IPS-15b (cell line): ENCODE measurements around the gene COX7A1.
A peak's percentile ranks its signal among the peaks of the same experiment; 100 is the strongest.
"Not testable (repeated sequence)": the region's sequence is repeated elsewhere in the genome, so short reads cannot be mapped to it uniquely, and the experiment has no call there.

ENCODE experiments used
- H3K27me3 ChIP-seq: one replicate; pipeline ENCODE4 v1.6.1; 2013; ENCODE audit warnings: low read length; ENCODE audit not compliant: control insufficient read depth, insufficient read depth
- H3K36me3 ChIP-seq: one replicate; pipeline ENCODE4 v1.6.1; 2013; ENCODE audit warnings: low read length; ENCODE audit not compliant: control insufficient read depth, insufficient read depth
- H3K4me1 ChIP-seq: one replicate; pipeline ENCODE4 v1.6.1; 2013; ENCODE audit warnings: mild to moderate bottlenecking, low read length; ENCODE audit not compliant: control insufficient read depth, insufficient read depth
- H3K4me3 ChIP-seq: one replicate; pipeline ENCODE4 v1.5.1; 2013; ENCODE audit warnings: low read depth, low read length
- H3K9ac ChIP-seq: one replicate; pipeline ENCODE4 v1.6.1; 2013; ENCODE audit warnings: low read depth, mild to moderate bottlenecking, low read length
- H3K9me3 ChIP-seq: one replicate; pipeline ENCODE4 v1.6.1; 2013; ENCODE audit warnings: mild to moderate bottlenecking, low read length; ENCODE audit not compliant: control insufficient read depth, insufficient read depth

COX7A1 gene

DNA sequence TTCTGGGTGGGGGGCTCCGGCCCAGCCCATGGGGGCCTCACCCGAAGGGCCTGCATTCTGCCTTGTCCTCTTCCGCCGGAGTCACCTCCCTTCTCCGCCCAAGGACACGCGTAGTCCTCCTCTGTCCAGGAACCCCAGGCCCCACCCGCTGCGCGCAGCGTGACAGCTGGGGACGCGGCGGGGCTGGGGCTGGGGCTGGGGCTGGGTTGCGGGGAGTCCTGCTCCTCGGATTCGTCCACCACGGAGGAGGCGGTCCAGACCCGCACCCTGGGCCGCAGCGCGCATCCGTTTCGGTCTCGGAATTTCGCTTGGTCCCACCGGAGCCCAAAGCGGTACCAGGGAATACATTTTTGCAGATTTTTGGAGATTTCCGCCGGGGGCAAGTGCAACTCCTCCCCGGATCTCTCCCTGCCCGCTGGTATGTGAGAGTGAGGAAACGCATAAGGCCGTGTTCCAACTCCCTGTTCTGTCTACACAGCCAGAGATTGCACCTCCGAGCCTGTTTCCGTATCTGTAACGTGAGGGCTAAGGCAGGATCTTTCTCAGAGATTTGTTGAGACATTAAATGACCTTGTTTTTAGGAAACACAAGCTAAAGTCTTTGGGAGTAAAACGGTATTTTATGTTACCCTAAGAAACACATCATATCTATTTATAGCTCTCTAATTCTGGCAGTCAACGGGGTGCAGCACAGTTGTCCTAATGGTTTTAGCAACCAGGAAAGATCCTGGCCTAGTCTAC is at the start of gene COX7A1:
COX7A1 (minus strand) TSS at position 96 of the 740 bp plus-strand sequence; CDS start at position 56, 40 bp downstream.
- peaks cover 19% of the 10 kb centered on the region for H3K36me3 ChIP-seq
- H3K9ac ChIP-seq, result peak within 1 kb of the TSS; percentile 54
- no peaks in the 10 kb centered on the region for H3K27me3 ChIP-seq
- peaks cover 2% of the 10 kb centered on the region for H3K4me1 ChIP-seq
- H3K4me3 ChIP-seq, result peak within 1 kb of the TSS; percentile 38
- H3K9me3 ChIP-seq, result no peaks in the 10 kb centered on the region

DNA sequence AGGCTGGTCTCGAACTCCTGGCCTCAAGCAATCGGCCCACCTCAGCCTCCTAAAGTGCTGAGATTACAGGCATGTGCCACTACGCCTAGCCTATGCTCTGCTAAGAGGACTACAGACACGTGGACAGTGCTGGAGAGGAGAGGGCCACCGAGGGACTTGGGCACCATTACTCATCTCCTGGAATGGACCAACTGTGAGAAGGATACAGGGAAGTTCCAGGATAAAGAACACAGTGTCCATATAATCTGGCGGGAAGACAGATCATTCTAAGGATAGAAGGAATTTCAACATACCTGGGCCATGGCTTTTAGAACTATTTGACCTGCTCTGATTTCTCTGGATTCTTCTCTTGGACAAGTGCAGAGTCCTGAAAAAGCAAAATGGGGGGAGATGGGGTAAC is 49.4 kb upstream of the COX7A1 start:
- Histone ChIP-seq H3K27me3 (no peaks in the 10 kb centered on the region), H3K4me1 (no peaks in the 10 kb centered on the region), H3K36me3 (no peaks in the 10 kb centered on the region), H3K4me3 (no peak overlapping the region), H3K9ac (no peak overlapping the region), H3K9me3 (no peaks in the 10 kb centered on the region)

DNA sequence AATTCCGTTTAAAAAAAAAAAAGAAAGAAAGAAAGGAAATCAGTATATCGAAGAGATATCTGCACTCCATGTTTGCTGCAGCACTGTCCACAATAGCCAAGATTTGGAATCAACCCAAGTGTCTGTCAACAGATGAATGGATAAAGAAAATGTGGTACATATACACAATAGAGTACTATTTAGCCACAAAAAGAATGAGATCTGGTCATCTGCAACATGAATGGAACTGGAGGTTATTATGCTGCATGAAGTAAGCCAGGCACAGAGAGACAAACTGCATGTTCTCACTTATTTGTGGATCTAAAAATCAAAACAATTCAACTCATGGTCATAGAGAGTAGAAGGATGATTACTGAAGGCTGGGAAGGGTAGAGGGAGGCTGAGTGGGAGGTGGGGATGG is 45.9 kb upstream of the COX7A1 start:
- no peaks in the 10 kb centered on the region for H3K4me1 ChIP-seq
- no peak overlapping the region for H3K9ac ChIP-seq
- H3K36me3 ChIP-seq, result peaks cover 2% of the 10 kb centered on the region

DNA sequence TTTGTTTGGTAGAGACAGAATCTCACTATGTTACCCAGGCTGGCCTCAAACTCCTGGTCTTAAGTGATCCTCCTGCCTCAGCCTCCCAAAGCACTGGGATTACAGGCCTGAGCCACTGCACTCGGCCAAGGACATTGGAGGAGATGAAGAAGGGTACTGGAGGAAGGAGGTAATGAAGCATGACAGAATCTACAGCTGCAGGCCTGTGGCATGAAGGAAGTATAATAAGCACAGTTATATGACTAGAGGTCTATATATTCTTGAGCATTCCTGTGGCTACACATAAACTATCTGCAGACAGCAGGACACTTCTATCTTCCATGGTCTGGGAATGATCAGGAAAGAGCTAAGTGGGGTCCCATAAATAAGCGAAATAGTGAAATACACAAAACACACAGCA is 44.0 kb upstream of the COX7A1 start:
- Histone ChIP-seq H3K27me3 (no peaks in the 10 kb centered on the region), H3K4me1 (no peaks in the 10 kb centered on the region), H3K36me3 (peaks cover 2% of the 10 kb centered on the region), H3K4me3 (no peak overlapping the region), H3K9me3 (no peaks in the 10 kb centered on the region), H3K9ac (no peak overlapping the region)

More for the DNA sequence above, 45.9 kb upstream of the COX7A1 start:
- Histone ChIP-seq H3K9me3 (no peaks in the 10 kb centered on the region), H3K27me3 (no peaks in the 10 kb centered on the region), H3K4me3 (no peak overlapping the region)

DNA sequence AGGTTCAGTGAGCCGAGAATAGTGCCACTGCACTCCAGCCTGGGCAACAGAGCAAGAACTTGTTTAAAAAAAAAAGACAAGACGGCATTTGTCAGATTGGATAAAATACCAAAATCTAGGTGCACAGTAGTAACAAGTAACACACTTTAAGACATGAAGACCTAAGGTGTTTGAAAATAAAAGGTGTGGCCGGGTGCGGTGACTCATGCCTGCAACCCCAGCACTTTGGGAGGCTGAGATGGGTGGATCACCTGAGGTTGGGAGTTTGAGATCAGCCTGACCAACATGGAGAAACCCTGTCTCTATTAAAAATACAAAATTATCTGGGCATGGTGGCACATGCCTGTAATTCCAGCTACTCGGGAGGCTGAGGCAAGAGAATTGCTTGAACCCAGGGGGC is 34.5 kb upstream of the COX7A1 start:
- not testable (repeated sequence) for H3K36me3 ChIP-seq, H3K9ac ChIP-seq, H3K4me3 ChIP-seq, H3K4me1 ChIP-seq, H3K27me3 ChIP-seq, H3K9me3 ChIP-seq

DNA sequence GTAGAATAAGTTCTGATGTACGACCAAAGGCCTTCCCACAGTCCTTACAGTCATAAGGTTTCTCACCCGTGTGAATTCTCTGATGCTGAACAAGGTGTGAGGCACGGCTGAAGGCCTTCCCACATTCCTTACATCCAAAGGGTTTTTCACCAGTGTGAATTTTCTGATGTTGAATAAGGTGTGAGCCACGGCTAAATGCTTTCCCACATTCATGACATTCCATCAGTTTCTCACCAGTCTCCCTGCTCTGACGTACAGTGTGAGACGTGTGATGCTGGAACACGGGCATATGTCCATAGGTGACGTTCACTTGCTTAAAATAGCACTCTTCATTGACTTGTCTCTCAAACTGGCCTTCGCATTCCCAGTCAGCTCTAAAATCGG is 31.0 kb upstream of the COX7A1 start:
- H3K36me3 ChIP-seq, result no peaks in the 10 kb centered on the region
- H3K4me1 ChIP-seq, result no peaks in the 10 kb centered on the region
- no peaks in the 10 kb centered on the region for H3K27me3 ChIP-seq
- no peak overlapping the region for H3K4me3 ChIP-seq
- no peak overlapping the region for H3K9ac ChIP-seq
- no peaks in the 10 kb centered on the region for H3K9me3 ChIP-seq

DNA sequence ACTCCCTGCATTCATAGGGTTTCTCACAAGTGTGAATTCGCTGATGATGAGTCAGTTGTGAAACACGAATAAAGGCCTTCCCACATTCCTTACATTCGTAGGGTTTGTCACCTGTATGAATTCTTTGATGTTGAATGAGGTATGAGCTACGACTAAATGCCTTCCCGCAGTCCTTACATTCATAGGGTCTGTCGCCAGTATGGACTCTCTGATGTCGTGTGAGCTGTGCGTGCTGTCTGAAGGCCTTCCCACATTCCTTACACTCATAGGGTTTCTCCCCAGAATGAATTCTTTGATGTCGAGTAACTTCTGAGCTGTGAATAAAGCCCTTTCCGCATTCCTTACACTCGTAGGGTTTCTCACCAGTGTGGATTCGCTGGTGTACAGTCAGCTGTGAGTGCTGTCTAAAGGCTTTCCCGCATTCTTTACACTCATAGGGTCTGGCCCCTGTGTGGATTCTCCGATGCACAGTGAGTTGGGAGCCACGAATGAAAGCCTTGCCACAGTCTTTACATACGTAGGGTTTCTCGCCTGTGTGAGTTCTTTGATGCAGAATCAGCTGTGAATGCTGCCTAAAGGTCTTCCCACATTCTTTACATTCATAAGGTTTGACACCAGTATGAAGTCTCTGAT is 30.5 kb upstream of the COX7A1 start:
- Histone ChIP-seq H3K4me1 (no peaks in the 10 kb centered on the region), H3K9me3 (no peaks in the 10 kb centered on the region), H3K9ac (no peak overlapping the region), H3K4me3 (no peak overlapping the region), H3K27me3 (no peaks in the 10 kb centered on the region), H3K36me3 (no peaks in the 10 kb centered on the region)

DNA sequence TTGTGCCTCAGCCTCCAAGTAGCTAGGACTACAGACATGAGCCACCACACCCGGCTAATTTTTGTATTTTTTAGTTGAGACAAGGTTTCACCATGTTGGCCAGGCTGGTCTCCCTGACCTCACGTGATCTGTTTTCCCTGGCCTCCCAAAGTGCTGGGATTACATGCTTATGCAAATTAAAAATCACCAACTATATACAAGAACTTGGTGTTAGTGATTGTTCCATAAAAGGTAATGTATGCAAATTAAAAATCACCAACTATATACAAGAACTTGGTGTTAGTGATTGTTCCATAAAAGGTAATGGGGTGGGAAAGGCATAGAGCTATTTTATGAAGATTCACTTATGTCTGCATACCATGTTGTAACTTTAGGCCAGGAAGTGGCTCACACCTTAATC is 26.8 kb upstream of the COX7A1 start:
- not testable (repeated sequence) for H3K9ac ChIP-seq, H3K4me3 ChIP-seq, H3K4me1 ChIP-seq, H3K36me3 ChIP-seq, H3K9me3 ChIP-seq, H3K27me3 ChIP-seq

DNA sequence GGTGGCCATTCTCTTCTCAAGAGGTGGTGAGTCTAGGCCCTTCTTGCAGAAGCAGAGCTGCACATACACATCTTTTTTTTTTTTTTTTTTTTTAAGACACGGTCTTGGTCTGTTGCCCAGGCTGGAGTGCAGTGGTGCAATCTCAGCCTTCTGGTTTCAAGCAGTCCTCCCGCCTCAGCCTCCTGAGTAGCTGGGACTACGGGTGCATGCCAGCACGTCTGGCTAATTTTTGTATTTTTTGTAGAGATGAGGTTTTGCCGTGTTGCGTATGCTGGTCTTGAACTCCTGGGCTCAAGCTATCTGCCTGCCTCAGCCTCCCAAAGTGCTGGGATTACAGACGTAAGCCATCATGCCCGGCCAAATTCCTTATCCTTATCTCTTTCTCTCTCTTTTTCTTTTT is 21.6 kb upstream of the COX7A1 start:
- H3K27me3 ChIP-seq, H3K36me3 ChIP-seq, H3K4me1 ChIP-seq, H3K4me3 ChIP-seq, H3K9ac ChIP-seq, H3K9me3 ChIP-seq: not testable (repeated sequence)

DNA sequence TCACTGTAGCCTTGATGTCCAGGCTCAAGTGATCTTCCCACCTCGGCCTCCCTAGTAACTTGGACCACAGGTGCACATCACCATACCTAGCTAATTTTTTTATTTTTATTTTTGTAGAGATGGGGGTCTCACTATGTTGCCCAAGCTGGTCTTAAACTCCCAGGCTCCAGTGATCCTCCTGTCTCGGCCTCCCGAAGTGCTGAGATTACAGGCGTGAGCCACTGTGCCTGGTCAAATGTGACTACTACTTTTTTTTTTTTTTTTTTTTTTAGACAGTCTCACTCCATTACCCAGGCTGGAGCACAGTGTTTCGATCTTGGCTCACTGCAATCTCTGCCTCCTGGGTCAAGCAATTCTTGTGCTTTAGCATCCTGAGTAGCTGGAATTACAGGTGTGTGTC is 20.6 kb upstream of the COX7A1 start:
- H3K9me3 ChIP-seq, result no peaks in the 10 kb centered on the region
- no peaks in the 10 kb centered on the region for H3K36me3 ChIP-seq
- H3K4me3 ChIP-seq, result no peak overlapping the region
- H3K27me3 ChIP-seq, result no peaks in the 10 kb centered on the region
- no peak overlapping the region for H3K9ac ChIP-seq
- no peaks in the 10 kb centered on the region for H3K4me1 ChIP-seq

DNA sequence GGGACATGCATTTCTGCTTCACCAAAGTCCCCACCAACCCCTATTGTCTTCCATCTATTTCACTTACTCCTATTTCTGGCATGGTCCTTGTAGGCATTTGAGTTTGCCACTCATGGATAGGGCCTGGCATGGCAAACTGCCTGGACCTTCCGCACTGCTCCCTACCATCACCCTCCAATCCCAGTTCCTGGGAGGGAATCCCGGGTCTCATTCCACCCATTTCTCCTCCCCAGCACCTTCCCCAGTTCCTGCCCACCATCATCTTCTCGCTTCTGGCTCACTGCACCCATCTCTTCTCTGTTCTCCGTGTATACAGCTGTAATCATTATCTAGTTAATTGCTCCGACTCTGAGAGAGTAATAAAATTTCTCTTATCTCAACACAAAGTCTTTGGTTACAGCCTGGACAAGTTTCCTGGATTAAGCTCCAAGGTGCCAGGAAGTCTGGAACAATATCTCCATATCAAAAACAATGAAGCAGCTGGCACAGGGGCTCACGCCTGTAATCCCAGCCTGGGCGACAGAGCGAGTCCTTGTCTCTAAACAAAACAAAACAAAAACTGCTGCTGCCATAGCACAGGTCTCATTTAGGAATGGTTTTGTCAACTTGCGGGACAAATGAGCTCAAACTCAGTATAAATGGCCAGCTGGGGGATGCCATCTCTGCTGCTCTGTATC is 17.0 kb upstream of the COX7A1 start:
- Histone ChIP-seq H3K36me3 (no peaks in the 10 kb centered on the region), H3K9ac (no peak overlapping the region), H3K4me3 (no peak overlapping the region), H3K27me3 (no peaks in the 10 kb centered on the region), H3K4me1 (no peaks in the 10 kb centered on the region), H3K9me3 (no peaks in the 10 kb centered on the region)

DNA sequence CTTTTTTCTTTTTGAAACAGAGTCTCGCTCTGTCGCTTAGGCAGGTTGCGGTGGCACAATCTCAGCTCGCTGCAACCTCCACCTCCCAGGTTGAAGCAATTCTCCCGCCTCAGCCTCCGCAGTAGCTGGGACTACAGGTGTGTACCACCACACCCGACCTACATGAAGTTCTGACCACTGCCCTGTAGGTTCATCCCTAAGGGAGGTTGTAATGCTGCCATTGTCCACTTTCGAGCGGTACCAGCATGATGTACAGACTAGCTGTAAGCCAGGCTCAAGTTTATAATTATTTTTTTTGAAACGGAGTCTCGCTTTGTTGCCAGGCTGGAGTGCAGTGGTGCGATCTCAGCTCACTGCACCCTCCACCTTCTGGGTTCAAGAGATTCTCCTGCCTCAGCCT is 11.6 kb upstream of the COX7A1 start:
- no peaks in the 10 kb centered on the region for H3K9me3 ChIP-seq
- peaks cover 5% of the 10 kb centered on the region for H3K36me3 ChIP-seq
- H3K4me1 ChIP-seq, result peaks cover 9% of the 10 kb centered on the region
- H3K9ac ChIP-seq, result no peak overlapping the region
- no peak overlapping the region for H3K4me3 ChIP-seq
- H3K27me3 ChIP-seq, result no peaks in the 10 kb centered on the region
